ENCODE data around the gene DOK6.
A peak's percentile ranks its signal among the peaks of the same experiment; 100 is the strongest.
"Not testable (repeated sequence)": the region's sequence is repeated elsewhere in the genome, so short reads cannot be mapped to it uniquely, and the experiment has no call there.

Gene DOK6

GRCh38 chr18:69780851-69781250 lies 380.2 kb downstream of the DOK6 start:
- DNase-seq (ENCODE audit: low read depth, low spot score) = no peak
- no peak overlapping the region for H3K27ac ChIP-seq

GRCh38 chr18:69784815-69785214 lies 384.1 kb downstream of the DOK6 start:
- H3K27ac ChIP-seq = no peak overlapping the region
- DNase-seq (ENCODE audit: low read depth, low spot score) = no peak

- no peak for DNase-seq (ENCODE audit: low read depth, low spot score)
- no peak overlapping the region for H3K27ac ChIP-seq
Measured at GRCh38 chr18:69785466-69785865, 384.8 kb downstream of the DOK6 start.

- H3K27ac ChIP-seq = no peak overlapping the region
Measured at GRCh38 chr18:69786427-69786826, 385.7 kb downstream of the DOK6 start.

GRCh38 chr18:69787825-69788547 lies 387.3 kb downstream of the DOK6 start:
- H3K27ac ChIP-seq = peak overlapping the region; percentile 56

More at GRCh38 chr18:69786427-69786826, 385.7 kb downstream of the DOK6 start:
- DNase-seq (ENCODE audit: low read depth, low spot score) = no peak

GRCh38 chr18:69789794-69790193 lies 389.1 kb downstream of the DOK6 start:
- no peak overlapping the region for H3K27ac ChIP-seq
- no peak for DNase-seq (ENCODE audit: low read depth, low spot score)

More at GRCh38 chr18:69787825-69788547, 387.3 kb downstream of the DOK6 start:
- DNase-seq (ENCODE audit: low read depth, low spot score) = peak; percentile 52

GRCh38 chr18:69790649-69791048 lies 390.0 kb downstream of the DOK6 start:
- H3K27ac ChIP-seq = no peak overlapping the region
- DNase-seq (ENCODE audit: low read depth, low spot score) = no peak

GRCh38 chr18:69795791-69796190 lies 395.1 kb downstream of the DOK6 start:
- no peak overlapping the region for H3K27ac ChIP-seq
- DNase-seq (ENCODE audit: low read depth, low spot score) = no peak

- no peak overlapping the region for H3K27ac ChIP-seq
- DNase-seq (ENCODE audit: low read depth, low spot score) = no peak
Measured at GRCh38 chr18:69804776-69805501, 404.3 kb downstream of the DOK6 start.

- H3K27ac ChIP-seq = no peak overlapping the region
- no peak for DNase-seq (ENCODE audit: low read depth, low spot score)
Measured at GRCh38 chr18:69808399-69808798, 407.7 kb downstream of the DOK6 start.

GRCh38 chr18:69813559-69813958 lies 412.9 kb downstream of the DOK6 start:
- no peak for DNase-seq (ENCODE audit: low read depth, low spot score)
- no peak overlapping the region for H3K27ac ChIP-seq

- H3K27ac ChIP-seq = no peak overlapping the region
- no peak for DNase-seq (ENCODE audit: low read depth, low spot score)
Measured at GRCh38 chr18:69814861-69815385, 414.2 kb downstream of the DOK6 start.

GRCh38 chr18:69817335-69817940 lies 416.8 kb downstream of the DOK6 start:
- H3K27ac ChIP-seq = no peak overlapping the region
- peak; percentile 31 for DNase-seq (ENCODE audit: low read depth, low spot score)

GRCh38 chr18:69819460-69819859 lies 418.8 kb downstream of the DOK6 start:
- no peak overlapping the region for H3K27ac ChIP-seq
- DNase-seq (ENCODE audit: low read depth, low spot score) = no peak

- no peak for DNase-seq (ENCODE audit: low read depth, low spot score)
- no peak overlapping the region for H3K27ac ChIP-seq
Measured at GRCh38 chr18:69820538-69820937, 419.9 kb downstream of the DOK6 start.

GRCh38 chr18:69830189-69830588 lies 429.5 kb downstream of the DOK6 start:
- DNase-seq (ENCODE audit: low read depth, low spot score) = no peak
- no peak overlapping the region for H3K27ac ChIP-seq

GRCh38 chr18:69834980-69835379 lies 434.3 kb downstream of the DOK6 start:
- H3K27ac ChIP-seq; DNase-seq (ENCODE audit: low read depth, low spot score): not testable (repeated sequence)

- H3K27ac ChIP-seq = no peak overlapping the region
- DNase-seq (ENCODE audit: low read depth, low spot score) = no peak
Measured at GRCh38 chr18:69838003-69838402, 437.3 kb downstream of the DOK6 start.

GRCh38 chr18:69838620-69839411 lies 438.1 kb downstream of the DOK6 start:
- no peak for DNase-seq (ENCODE audit: low read depth, low spot score)
- H3K27ac ChIP-seq = no peak overlapping the region

- no peak for DNase-seq (ENCODE audit: low read depth, low spot score)
- no peak overlapping the region for H3K27ac ChIP-seq
Measured at GRCh38 chr18:69839497-69839896, 438.8 kb downstream of the DOK6 start.
